ENCODE data around the gene SERGEF. TPM values are rescaled to one million over a fixed set of nuclear protein-coding genes. Genes with fewer than 3 reads are reported as not detected.
"Not testable (repeated sequence)": the region's sequence is repeated elsewhere in the genome, so short reads cannot be mapped to it uniquely, and the experiment has no call there.

SERGEF gene
- total RNA-seq, 1 donor from 2014 or later = 26.2 TPM

- Mint-ChIP-seq H3K27me3 (peaks cover 3% of the 10 kb centered on the region), H3K4me1 (peaks cover 37% of the 10 kb centered on the region), H3K27ac (peak overlapping the region; percentile 88), H3K36me3 (ENCODE audit: low read depth) (no peaks in the 10 kb centered on the region), H3K4me3 (peak overlapping the region; percentile 90), H3K9me3 (no peaks in the 10 kb centered on the region)
- intact Hi-C loops (cut with micrococcal nuclease) = loop anchor here (2.0 to 10.0 kb wide), 4 partner anchors 370 to 1228 kb away; partner anchors contain the start of genes E2F8 and NUCB2
- no peak for DNase-seq
These were observed 533 bp downstream of the SERGEF start for GRCh38 chr11:18012122-18012905.

- Mint-ChIP-seq H3K36me3 (ENCODE audit: low read depth) (peaks cover 2% of the 10 kb centered on the region), H3K27ac (no peak overlapping the region), H3K9me3 (no peaks in the 10 kb centered on the region), H3K4me1 (peaks cover 37% of the 10 kb centered on the region), H3K27me3 (no peaks in the 10 kb centered on the region), H3K4me3 (peak overlapping the region; percentile 90)
- intact Hi-C loops (cut with micrococcal nuclease) = loop anchor here (2.0 to 10.0 kb wide), 5 partner anchors 19 to 1229 kb away; partner anchors contain the start of genes E2F8 and NUCB2
- DNase-seq = no peak
These were observed 1.2 kb downstream of the SERGEF start for GRCh38 chr11:18011633-18012032.

GRCh38 chr11:18010977-18011586 lies 1.8 kb downstream of the SERGEF start:
- Mint-ChIP-seq H3K27me3 (no peaks in the 10 kb centered on the region), H3K4me1 (peaks cover 37% of the 10 kb centered on the region), H3K9me3 (no peaks in the 10 kb centered on the region), H3K36me3 (ENCODE audit: low read depth) (peaks cover 5% of the 10 kb centered on the region), H3K4me3 (peak overlapping the region; percentile 90), H3K27ac (no peak overlapping the region)
- DNase-seq = no peak
- intact Hi-C loops (cut with micrococcal nuclease) = loop anchor here (2.0 to 10.0 kb wide), 4 partner anchors 18 to 736 kb away; partner anchors contain the start of gene NUCB2

- H3K27ac Mint-ChIP-seq = no peak overlapping the region
- H3K9me3 Mint-ChIP-seq = no peaks in the 10 kb centered on the region
- no peak overlapping the region for H3K4me3 Mint-ChIP-seq
- intact Hi-C loops (cut with micrococcal nuclease) = loop anchor here (2.0 to 10.0 kb wide), 4 partner anchors 17 to 735 kb away; partner anchors contain the start of gene NUCB2
- H3K36me3 Mint-ChIP-seq (ENCODE audit: low read depth) = peaks cover 11% of the 10 kb centered on the region
- no peak for DNase-seq
- peaks cover 33% of the 10 kb centered on the region for H3K4me1 Mint-ChIP-seq
- no peaks in the 10 kb centered on the region for H3K27me3 Mint-ChIP-seq
These were observed 2.7 kb downstream of the SERGEF start for GRCh38 chr11:18010121-18010670.

GRCh38 chr11:18005376-18006129 lies 7.3 kb downstream of the SERGEF start:
- DNase-seq = no peak
- Mint-ChIP-seq H3K4me3 (no peak overlapping the region), H3K36me3 (ENCODE audit: low read depth) (peaks cover 20% of the 10 kb centered on the region), H3K4me1 (no peaks in the 10 kb centered on the region), H3K9me3 (no peaks in the 10 kb centered on the region), H3K27ac (no peak overlapping the region), H3K27me3 (no peaks in the 10 kb centered on the region)
- intact Hi-C loops (cut with micrococcal nuclease) = no loop called here

GRCh38 chr11:18001191-18001590 lies 11.7 kb downstream of the SERGEF start:
- intact Hi-C loops (cut with micrococcal nuclease) = no loop called here
- H3K27ac Mint-ChIP-seq = no peak overlapping the region
- H3K27me3 Mint-ChIP-seq = no peaks in the 10 kb centered on the region
- no peak for DNase-seq
- no peak overlapping the region for H3K4me3 Mint-ChIP-seq
- no peaks in the 10 kb centered on the region for H3K4me1 Mint-ChIP-seq
- peaks cover 26% of the 10 kb centered on the region for H3K36me3 Mint-ChIP-seq (ENCODE audit: low read depth)
- no peaks in the 10 kb centered on the region for H3K9me3 Mint-ChIP-seq

GRCh38 chr11:18000760-18001159 lies 12.1 kb downstream of the SERGEF start:
- intact Hi-C loops (cut with micrococcal nuclease) = no loop called here

GRCh38 chr11:18000128-18000527 lies 12.7 kb downstream of the SERGEF start:
- H3K27me3 Mint-ChIP-seq; H3K27ac Mint-ChIP-seq; DNase-seq; H3K4me1 Mint-ChIP-seq; intact Hi-C loops (cut with micrococcal nuclease); H3K4me3 Mint-ChIP-seq; H3K9me3 Mint-ChIP-seq: not testable (repeated sequence)
- peaks cover 24% of the 10 kb centered on the region for H3K36me3 Mint-ChIP-seq (ENCODE audit: low read depth)

More at GRCh38 chr11:18000760-18001159, 12.1 kb downstream of the SERGEF start:
- Mint-ChIP-seq H3K4me3 (no peak overlapping the region), H3K27me3 (no peaks in the 10 kb centered on the region), H3K36me3 (ENCODE audit: low read depth) (peaks cover 25% of the 10 kb centered on the region), H3K9me3 (no peaks in the 10 kb centered on the region), H3K27ac (no peak overlapping the region), H3K4me1 (no peaks in the 10 kb centered on the region)
- no peak for DNase-seq

GRCh38 chr11:17992916-17993315 lies 19.9 kb downstream of the SERGEF start:
- intact Hi-C loops (cut with micrococcal nuclease) = loop anchor here (2.0 kb wide), 1 partner anchor 18 kb away; no protein-coding TSS in a partner anchor
- no peak overlapping the region for H3K4me3 Mint-ChIP-seq
- no peak overlapping the region for H3K27ac Mint-ChIP-seq
- H3K36me3 Mint-ChIP-seq (ENCODE audit: low read depth) = peaks cover 23% of the 10 kb centered on the region
- H3K27me3 Mint-ChIP-seq = no peaks in the 10 kb centered on the region
- no peaks in the 10 kb centered on the region for H3K9me3 Mint-ChIP-seq
- DNase-seq = no peak
- peaks cover 2% of the 10 kb centered on the region for H3K4me1 Mint-ChIP-seq

GRCh38 chr11:17991783-17992433 lies 20.9 kb downstream of the SERGEF start:
- DNase-seq = peak; percentile 82
- Mint-ChIP-seq H3K4me1 (peaks cover 2% of the 10 kb centered on the region), H3K27ac (no peak overlapping the region), H3K27me3 (no peaks in the 10 kb centered on the region), H3K36me3 (ENCODE audit: low read depth) (peaks cover 29% of the 10 kb centered on the region), H3K4me3 (no peak overlapping the region), H3K9me3 (no peaks in the 10 kb centered on the region)
- intact Hi-C loops (cut with micrococcal nuclease) = loop anchor here (1.0 to 2.0 kb wide), 2 partner anchors 19 to 114 kb away; partner anchors contain the start of gene SAAL1

- Mint-ChIP-seq H3K27ac (no peak overlapping the region), H3K9me3 (no peaks in the 10 kb centered on the region), H3K36me3 (ENCODE audit: low read depth) (peaks cover 30% of the 10 kb centered on the region), H3K4me1 (peaks cover 2% of the 10 kb centered on the region), H3K4me3 (no peak overlapping the region), H3K27me3 (no peaks in the 10 kb centered on the region)
- DNase-seq = no peak
- intact Hi-C loops (cut with micrococcal nuclease) = no loop called here
These were observed 23.5 kb downstream of the SERGEF start for GRCh38 chr11:17989306-17989705.

- H3K36me3 Mint-ChIP-seq (ENCODE audit: low read depth) = peaks cover 36% of the 10 kb centered on the region
- H3K9me3 Mint-ChIP-seq = no peaks in the 10 kb centered on the region
- no peaks in the 10 kb centered on the region for H3K27me3 Mint-ChIP-seq
- no peak overlapping the region for H3K4me3 Mint-ChIP-seq
- H3K27ac Mint-ChIP-seq = no peak overlapping the region
- H3K4me1 Mint-ChIP-seq = peaks cover 2% of the 10 kb centered on the region
- intact Hi-C loops (cut with micrococcal nuclease) = no loop called here
- DNase-seq = no peak
These were observed 24.4 kb downstream of the SERGEF start for GRCh38 chr11:17988465-17988864.

- intact Hi-C loops (cut with micrococcal nuclease) = no loop called here
- H3K27ac Mint-ChIP-seq = no peak overlapping the region
- no peaks in the 10 kb centered on the region for H3K27me3 Mint-ChIP-seq
- peaks cover 42% of the 10 kb centered on the region for H3K36me3 Mint-ChIP-seq (ENCODE audit: low read depth)
- DNase-seq = no peak
- H3K4me3 Mint-ChIP-seq = no peak overlapping the region
- H3K4me1 Mint-ChIP-seq = peaks cover 2% of the 10 kb centered on the region
- no peaks in the 10 kb centered on the region for H3K9me3 Mint-ChIP-seq
These were observed 25.0 kb downstream of the SERGEF start for GRCh38 chr11:17987826-17988225.
